Cardiac muscle cell (in vitro differentiated cells and primary cell): ENCODE results near the gene IP6K1. TPM values are rescaled to one million over a fixed set of nuclear protein-coding genes. Genes with fewer than 3 reads are reported as not detected.

Experiments used
- DNase-seq, 2 donors: peaks; one replicate each; pipeline versions ENCODE4 v3.0.0 to v3.0.0-alpha.2; 2010 to 2017; ENCODE audit warnings: low read depth in 1 of 2, low spot score in 1 of 2
- H3K27ac ChIP-seq: fragments of 200-600 bp; sonication (generic); 2 replicates; pipeline ENCODE4 v1.5.1; 2016
- H3K27me3 ChIP-seq: fragments of 200-600 bp; sonication (generic); 2 replicates; pipeline ENCODE4 v1.6.0; 2016; ENCODE audit warnings: control low read depth
- H3K36me3 ChIP-seq: fragments of 200-600 bp; sonication (generic); 2 replicates; pipeline ENCODE4 v1.5.1; 2016; ENCODE audit warnings: control low read depth
- H3K4me1 ChIP-seq: fragments of 200-600 bp; sonication (generic); 2 replicates; pipeline ENCODE4 v1.8.1; 2017; ENCODE audit warnings: low read depth, mild to moderate bottlenecking, mixed run types
- H3K4me3 ChIP-seq: fragments of 200-600 bp; sonication (generic); 2 replicates; pipeline ENCODE4 v1.5.1; 2016; ENCODE audit warnings: mild to moderate bottlenecking
- H3K9me3 ChIP-seq: fragments of 200-600 bp; sonication (generic); 2 replicates; pipeline ENCODE4 v1.5.1; 2017; ENCODE audit warnings: low read depth, mild to moderate bottlenecking, control low read depth
- polyA plus RNA-seq: library from polyadenylated mRNA; unstranded; fragments of >200 nt; fragmentation: Nextera tagmentation; extraction: Ambion mirVana; gene quantifications from 2 replicates; pipeline ENCODE4 v1.2.1, GENCODE V29; 2016
- total RNA-seq: library from RNA; depleted of rRNA; stranded (reverse); fragments of >200 nt; gene quantifications from 2 replicates; pipeline ENCODE4 v1.2.3, GENCODE V29; 2016
- TF ChIP-seq, protein P1 (sequence below): IDR thresholded peaks from 2 replicates; pipeline ENCODE4 v1.5.1; 2012; ENCODE audit warnings: low read depth, mild to moderate bottlenecking, low read length

IP6K1 gene
- total and polyA plus RNA-seq, 2 experiments from 2014 or later = 30.1 to 40.3 TPM

DNA sequence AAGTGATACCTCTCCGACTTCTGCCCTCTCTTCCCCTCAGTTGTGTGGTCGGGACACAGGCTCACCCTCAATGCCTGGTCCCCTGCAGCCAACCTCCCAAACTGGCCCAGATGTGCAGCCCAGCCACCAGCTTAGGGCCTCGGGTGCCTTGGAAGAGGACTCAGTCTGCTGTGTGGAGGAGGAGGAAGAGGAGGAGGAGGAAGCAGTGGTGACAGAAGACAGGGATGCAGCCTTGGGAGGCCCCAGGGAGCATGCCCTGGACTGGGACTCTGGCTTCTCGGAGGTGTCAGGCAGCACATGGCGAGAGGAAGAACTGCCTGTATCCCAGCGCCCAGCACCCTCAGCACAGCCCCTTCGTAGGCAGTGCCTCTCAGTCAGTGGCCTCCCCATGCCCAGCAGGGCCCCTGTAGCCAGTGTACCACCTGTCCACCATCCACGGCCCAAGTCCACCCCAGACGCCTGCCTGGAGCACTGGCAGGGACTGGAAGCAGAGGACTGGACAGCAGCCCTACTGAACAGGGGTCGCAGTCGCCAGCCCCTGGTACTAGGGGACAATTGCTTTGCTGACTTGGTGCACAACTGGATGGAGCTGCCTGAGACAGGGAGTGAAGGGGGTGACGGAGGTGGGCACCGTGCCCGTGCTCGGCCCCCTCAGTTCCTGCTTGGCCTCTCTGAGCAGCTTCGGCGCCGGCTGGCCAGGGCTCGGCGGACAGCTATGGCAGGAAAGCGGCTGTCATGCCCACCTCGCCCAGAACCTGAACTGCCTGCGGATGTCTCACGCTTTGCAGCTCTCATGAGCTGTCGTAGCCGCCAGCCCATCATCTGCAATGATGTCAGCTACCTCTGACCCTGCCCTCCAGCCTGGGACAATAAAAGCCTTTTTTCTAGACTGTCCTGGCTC, 18.0 kb upstream of the IP6K1 start:
- Histone ChIP-seq H3K36me3 (no peaks in the 10 kb centered on the region), H3K27ac (no peak overlapping the region), H3K4me1 (peaks cover 32% of the 10 kb centered on the region), H3K9me3 (no peaks in the 10 kb centered on the region), H3K4me3 (no peak overlapping the region), H3K27me3 (peaks cover 25% of the 10 kb centered on the region)
- TF ChIP-seq, protein P1, sequence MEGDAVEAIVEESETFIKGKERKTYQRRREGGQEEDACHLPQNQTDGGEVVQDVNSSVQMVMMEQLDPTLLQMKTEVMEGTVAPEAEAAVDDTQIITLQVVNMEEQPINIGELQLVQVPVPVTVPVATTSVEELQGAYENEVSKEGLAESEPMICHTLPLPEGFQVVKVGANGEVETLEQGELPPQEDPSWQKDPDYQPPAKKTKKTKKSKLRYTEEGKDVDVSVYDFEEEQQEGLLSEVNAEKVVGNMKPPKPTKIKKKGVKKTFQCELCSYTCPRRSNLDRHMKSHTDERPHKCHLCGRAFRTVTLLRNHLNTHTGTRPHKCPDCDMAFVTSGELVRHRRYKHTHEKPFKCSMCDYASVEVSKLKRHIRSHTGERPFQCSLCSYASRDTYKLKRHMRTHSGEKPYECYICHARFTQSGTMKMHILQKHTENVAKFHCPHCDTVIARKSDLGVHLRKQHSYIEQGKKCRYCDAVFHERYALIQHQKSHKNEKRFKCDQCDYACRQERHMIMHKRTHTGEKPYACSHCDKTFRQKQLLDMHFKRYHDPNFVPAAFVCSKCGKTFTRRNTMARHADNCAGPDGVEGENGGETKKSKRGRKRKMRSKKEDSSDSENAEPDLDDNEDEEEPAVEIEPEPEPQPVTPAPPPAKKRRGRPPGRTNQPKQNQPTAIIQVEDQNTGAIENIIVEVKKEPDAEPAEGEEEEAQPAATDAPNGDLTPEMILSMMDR = no peak
- no peak for DNase-seq

DNA sequence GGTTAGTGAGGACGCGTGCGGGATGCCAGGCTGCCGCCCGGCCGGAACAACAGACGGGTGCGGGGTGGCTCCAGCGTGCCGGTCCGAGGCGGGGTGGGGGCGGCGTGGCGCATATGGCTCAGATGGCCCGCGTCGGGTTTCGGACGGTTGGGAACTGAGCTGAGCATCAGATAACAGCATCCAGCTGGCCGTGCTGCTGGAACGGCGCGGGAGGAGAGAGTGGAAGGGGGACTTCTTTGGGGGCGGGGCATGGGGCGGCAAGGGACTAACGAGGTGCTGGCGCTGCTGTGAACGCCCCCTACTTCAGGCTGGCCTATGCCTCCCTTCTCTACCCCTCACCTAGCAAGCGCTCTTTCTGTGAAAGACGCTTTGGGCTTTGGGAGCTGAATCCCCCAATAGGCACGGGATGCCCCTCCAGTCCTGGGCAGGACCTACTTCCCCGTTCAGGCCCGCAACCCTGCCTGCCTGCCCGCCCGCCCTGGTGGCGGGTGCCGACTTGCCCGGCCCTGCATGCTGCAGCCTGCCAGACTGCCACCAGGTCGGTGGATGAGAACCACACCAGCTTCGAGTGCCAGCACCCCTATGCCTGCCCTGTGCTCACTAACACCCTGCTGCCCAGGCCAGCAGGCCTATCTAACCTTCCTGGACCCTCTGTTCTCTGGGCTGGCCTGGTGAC, 17.3 kb upstream of the IP6K1 start:
- H3K4me1 ChIP-seq = peaks cover 32% of the 10 kb centered on the region
- H3K36me3 ChIP-seq = no peaks in the 10 kb centered on the region
- DNase-seq = peak in 1 of 2 donors; percentile 61
- no peak overlapping the region for H3K27ac ChIP-seq
- TF ChIP-seq, protein P1 = no peak
- peaks cover 25% of the 10 kb centered on the region for H3K27me3 ChIP-seq
- H3K4me3 ChIP-seq = peak overlapping the region; percentile 77
- H3K9me3 ChIP-seq = no peaks in the 10 kb centered on the region

DNA sequence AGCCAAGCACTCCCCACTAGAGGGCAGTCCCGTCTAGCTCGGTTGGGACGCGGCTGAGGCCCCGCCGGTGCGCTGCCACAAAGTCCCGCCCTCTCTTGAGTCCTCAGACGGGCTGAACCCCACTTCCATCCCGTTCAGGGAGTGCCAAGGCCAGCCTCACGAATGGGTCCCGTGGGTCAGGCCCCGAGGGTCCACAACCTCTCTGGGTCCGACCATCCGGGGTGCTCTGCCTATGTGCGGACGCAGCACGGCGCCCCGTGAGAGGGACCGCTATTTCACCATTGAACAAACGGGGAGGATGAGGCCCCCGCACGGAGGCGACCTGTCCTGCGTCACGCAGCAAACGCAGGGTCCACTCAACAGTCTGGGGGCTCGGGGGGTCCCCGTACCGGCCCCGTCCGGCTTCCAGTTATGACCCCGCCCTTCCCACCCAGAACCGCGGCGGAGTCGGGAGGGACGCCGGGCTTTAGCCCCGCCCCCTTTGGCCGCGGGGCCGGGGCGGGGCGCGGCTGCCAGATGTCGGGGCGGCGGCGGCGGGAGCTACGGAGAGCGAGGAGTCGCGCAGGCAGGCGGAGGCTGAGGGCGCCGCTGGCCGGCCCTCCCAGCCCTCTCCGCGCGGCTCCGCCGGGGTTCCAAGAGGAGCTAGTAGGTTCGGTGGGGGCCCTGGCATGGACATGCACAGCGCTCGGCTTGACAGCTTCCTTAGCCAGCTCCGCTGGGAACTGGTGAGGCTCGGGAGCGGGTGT, 16.6 kb upstream of the IP6K1 start, which contains the start of gene INKA1:
TSS of gene INKA1 (plus strand) at position 543 of the 746 bp plus-strand sequence. CDS start at position 675, 132 bp downstream.
- H3K4me3 ChIP-seq = peak within 1 kb of the TSS; percentile 77
- H3K4me1 ChIP-seq = peaks cover 31% of the 10 kb centered on the region
- DNase-seq = peak; percentile 87 to 93
- H3K27me3 ChIP-seq = peaks cover 25% of the 10 kb centered on the region
- TF ChIP-seq, protein P1 = peak; percentile 88
- H3K27ac ChIP-seq = no peak within 1 kb of the TSS
- no peaks in the 10 kb centered on the region for H3K9me3 ChIP-seq
- H3K36me3 ChIP-seq = no peaks in the 10 kb centered on the region

DNA sequence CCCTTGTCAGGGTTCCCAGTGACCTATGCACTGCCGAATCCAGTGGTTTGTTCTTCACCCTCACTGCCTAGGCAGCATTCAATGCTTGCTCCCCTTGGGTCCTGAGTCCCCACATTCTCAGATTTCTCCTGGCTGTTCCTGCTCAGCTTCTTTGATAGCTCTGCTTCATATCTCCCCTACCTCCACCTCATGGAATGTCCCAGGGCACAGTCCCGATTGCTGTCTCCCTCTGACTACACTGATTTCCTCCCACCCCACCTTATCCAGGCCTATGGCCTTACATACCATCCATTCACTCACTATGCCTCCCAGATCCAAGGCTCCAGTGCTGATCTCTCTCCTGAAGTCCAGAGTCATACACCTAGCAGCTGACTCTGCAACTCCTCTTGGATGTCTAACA, 14.8 kb upstream of the IP6K1 start:
- no peak for DNase-seq
- TF ChIP-seq, protein P1 = no peak
- Histone ChIP-seq H3K4me1 (peaks cover 14% of the 10 kb centered on the region), H3K27me3 (peaks cover 25% of the 10 kb centered on the region), H3K4me3 (no peak overlapping the region), H3K36me3 (no peaks in the 10 kb centered on the region), H3K9me3 (no peaks in the 10 kb centered on the region), H3K27ac (no peak overlapping the region)

DNA sequence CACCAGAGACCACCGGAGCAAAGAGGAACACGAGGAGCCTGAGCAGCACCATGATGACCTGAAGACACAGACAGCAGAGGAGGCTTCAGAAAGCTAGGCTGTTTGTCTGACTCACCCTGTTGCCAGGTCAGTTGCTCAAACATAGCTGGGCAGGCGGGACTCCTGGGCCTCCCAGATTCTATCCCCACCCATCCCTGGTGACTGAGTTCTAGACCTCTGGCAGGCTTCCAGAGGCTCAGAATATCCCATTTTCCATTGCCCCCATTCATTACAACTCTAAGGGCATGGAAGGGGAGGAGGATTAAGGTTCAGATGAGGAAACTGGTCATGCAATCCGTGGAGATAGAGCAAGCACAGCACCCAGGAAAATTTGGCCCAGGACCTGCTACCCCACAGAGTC, 13.4 kb upstream of the IP6K1 start, which contains the start of gene CDHR4:
TSS of gene CDHR4 (minus strand) at position 113 of the 400 bp plus-strand sequence. CDS start at position 52, 61 bp downstream.
- Histone ChIP-seq H3K27me3 (peaks cover 25% of the 10 kb centered on the region), H3K9me3 (no peaks in the 10 kb centered on the region), H3K36me3 (no peaks in the 10 kb centered on the region), H3K4me1 (peaks cover under 1% of the 10 kb centered on the region), H3K4me3 (no peak within 1 kb of the TSS), H3K27ac (no peak within 1 kb of the TSS)
- peak in 1 of 2 donors; percentile 71 for DNase-seq
- TF ChIP-seq, protein P1 = no peak
